ENCODE measurements around the gene SRRM3. TPM values are rescaled to one million over a fixed set of nuclear protein-coding genes. Genes with fewer than 3 reads are reported as not detected.
"Not testable (repeated sequence)": the region's sequence is repeated elsewhere in the genome, so short reads cannot be mapped to it uniquely, and the experiment has no call there.

Gene SRRM3
- total and polyA plus RNA-seq, 3 donors from 2014 or later = 7.8 to 8.4 (median 8.3) TPM

DNA sequence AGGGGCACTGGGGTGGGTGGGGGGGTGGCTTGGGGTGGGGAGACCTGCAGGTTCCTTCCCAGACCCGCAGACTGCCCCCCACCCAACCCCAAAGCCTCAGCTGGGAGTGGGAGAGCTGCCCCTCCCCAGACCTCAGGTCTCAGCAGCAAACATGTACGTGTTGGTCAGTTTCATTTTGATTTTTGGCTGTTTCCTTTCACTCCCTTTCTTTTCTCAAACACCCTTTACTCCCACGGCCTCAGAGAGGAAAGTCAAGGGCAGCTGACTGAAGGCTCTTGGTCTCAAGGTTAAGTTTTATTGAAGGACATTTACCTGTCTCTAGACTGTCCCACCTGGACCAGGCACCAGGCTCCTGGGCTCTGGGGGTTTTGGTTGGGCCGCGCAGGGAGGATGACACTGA lies 66.7 kb downstream of the SRRM3 start:
- 29 to 38% methylated on average over 5 of the region's 5 CpGs for WGBS, 2 donors
- intact Hi-C loops (cut with DNase I; ENCODE audit: low total_unique reads) = no loop called here
- H3K36me3 ChIP-seq (ENCODE audit: low read depth, missing control alignments) = no peaks in the 10 kb centered on the region

DNA sequence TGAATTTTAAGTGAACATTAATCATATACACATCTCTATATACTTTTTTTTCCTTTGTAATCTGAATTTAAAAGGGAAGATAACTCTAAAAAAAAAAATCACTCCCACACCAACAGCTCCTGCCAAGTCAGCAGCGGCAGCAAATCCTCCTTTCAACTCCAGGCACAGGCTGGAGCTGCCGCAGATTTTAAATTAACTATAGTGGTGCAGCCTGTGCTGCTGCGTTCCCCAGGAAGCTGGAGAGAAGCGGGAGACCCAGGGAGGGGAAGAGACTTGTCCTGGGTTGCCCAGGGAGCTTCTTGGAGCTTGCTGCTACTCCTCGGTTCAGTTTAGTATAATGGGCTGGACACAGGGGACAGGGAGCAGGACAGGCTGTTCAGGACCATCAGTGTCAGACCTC lies 68.2 kb downstream of the SRRM3 start:
- Histone ChIP-seq H3K27ac (no peak overlapping the region), H3K4me3 (no peak overlapping the region), H3K27me3 (no peaks in the 10 kb centered on the region), H3K36me3 (ENCODE audit: low read depth, missing control alignments) (no peaks in the 10 kb centered on the region), H3K4me1 (peaks cover 6% of the 10 kb centered on the region), H3K9me3 (no peaks in the 10 kb centered on the region)
- TF ChIP-seq POLR2A (IDR thresholded peaks at IDR 0.05) = no peak
- TF ChIP-seq, protein P1, sequence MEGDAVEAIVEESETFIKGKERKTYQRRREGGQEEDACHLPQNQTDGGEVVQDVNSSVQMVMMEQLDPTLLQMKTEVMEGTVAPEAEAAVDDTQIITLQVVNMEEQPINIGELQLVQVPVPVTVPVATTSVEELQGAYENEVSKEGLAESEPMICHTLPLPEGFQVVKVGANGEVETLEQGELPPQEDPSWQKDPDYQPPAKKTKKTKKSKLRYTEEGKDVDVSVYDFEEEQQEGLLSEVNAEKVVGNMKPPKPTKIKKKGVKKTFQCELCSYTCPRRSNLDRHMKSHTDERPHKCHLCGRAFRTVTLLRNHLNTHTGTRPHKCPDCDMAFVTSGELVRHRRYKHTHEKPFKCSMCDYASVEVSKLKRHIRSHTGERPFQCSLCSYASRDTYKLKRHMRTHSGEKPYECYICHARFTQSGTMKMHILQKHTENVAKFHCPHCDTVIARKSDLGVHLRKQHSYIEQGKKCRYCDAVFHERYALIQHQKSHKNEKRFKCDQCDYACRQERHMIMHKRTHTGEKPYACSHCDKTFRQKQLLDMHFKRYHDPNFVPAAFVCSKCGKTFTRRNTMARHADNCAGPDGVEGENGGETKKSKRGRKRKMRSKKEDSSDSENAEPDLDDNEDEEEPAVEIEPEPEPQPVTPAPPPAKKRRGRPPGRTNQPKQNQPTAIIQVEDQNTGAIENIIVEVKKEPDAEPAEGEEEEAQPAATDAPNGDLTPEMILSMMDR (IDR thresholded peaks at IDR 0.05) = no peak
- no peak for DNase-seq
- intact Hi-C loops (cut with DNase I; ENCODE audit: low total_unique reads) = loop anchor here (10.0 kb wide), 1 partner anchor 95 kb away; no protein-coding TSS in a partner anchor
- WGBS, 2 donors = 23 to 39% methylated on average over 5 of the region's 5 CpGs

More for the DNA sequence above, 66.7 kb downstream of the SRRM3 start:
- Histone ChIP-seq H3K27me3 (no peaks in the 10 kb centered on the region), H3K9me3 (no peaks in the 10 kb centered on the region), H3K4me3 (no peak overlapping the region), H3K4me1 (peaks cover 6% of the 10 kb centered on the region), H3K27ac (no peak overlapping the region)
- no peak for TF ChIP-seq POLR2A (IDR thresholded peaks at IDR 0.05)
- TF ChIP-seq, protein P1 (IDR thresholded peaks at IDR 0.05) = no peak
- DNase-seq = no peak

GRCh38 chr7:76271384-76271783 lies 69.7 kb downstream of the SRRM3 start:
- H3K36me3 ChIP-seq (ENCODE audit: low read depth, missing control alignments); H3K27me3 ChIP-seq; H3K4me1 ChIP-seq; H3K4me3 ChIP-seq; H3K9me3 ChIP-seq; H3K27ac ChIP-seq; DNase-seq: not testable (repeated sequence)
- intact Hi-C loops (cut with DNase I; ENCODE audit: low total_unique reads) = loop anchor here (10.0 kb wide), 1 partner anchor 97 kb away; no protein-coding TSS in a partner anchor
- 85 to 87% methylated on average over 2 of the region's 2 CpGs for WGBS, 2 donors

GRCh38 chr7:76272142-76272541 lies 70.4 kb downstream of the SRRM3 start:
- no peak for DNase-seq
- 94 to 97% methylated on average over 6 of the region's 6 CpGs for WGBS, 2 donors
- Histone ChIP-seq H3K27me3 (no peaks in the 10 kb centered on the region), H3K27ac (no peak overlapping the region), H3K36me3 (ENCODE audit: low read depth, missing control alignments) (no peaks in the 10 kb centered on the region), H3K9me3 (no peaks in the 10 kb centered on the region), H3K4me3 (no peak overlapping the region), H3K4me1 (peaks cover 6% of the 10 kb centered on the region)
- TF ChIP-seq, protein P1 (IDR thresholded peaks at IDR 0.05) = no peak
- intact Hi-C loops (cut with DNase I; ENCODE audit: low total_unique reads) = loop anchor here (10.0 kb wide), 1 partner anchor 97 kb away; no protein-coding TSS in a partner anchor

DNA sequence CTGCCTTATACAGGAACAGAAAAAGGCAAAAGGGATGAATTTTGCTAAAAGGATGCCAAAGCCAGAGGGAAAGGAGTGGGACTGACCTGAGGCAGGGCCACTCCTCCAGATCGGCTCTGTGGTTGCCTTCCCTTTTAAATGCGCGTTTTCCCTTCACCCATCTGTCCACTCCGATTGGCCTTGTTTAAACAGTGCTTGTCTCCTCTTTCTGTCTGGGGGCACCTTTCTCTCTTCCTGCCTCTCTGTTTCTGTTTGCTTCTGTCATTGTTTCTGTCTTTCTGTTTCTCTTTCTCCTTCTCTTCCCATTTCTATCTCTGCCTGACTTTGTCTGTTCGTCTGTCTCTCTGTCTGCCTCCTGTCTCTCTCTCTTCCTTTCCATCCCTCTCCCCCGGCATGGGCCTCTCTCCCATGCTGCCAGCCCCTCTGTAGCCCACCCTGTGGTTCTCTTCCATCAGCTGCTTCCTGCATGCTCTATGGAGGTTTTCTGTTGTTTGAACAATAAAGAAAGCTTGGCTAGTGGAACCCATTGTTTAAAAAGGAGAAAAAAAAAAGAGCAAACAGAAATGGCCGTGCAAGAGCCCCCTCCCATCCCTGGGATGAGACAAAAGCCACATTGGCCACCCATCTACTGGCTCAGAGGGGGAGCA lies 71.3 kb downstream of the SRRM3 start:
- TF ChIP-seq, protein P1 (IDR thresholded peaks at IDR 0.05) = no peak
- no peak for TF ChIP-seq POLR2A (IDR thresholded peaks at IDR 0.05)
- Histone ChIP-seq H3K4me1 (peaks cover 4% of the 10 kb centered on the region), H3K27ac (no peak overlapping the region), H3K9me3 (no peaks in the 10 kb centered on the region), H3K27me3 (no peaks in the 10 kb centered on the region), H3K36me3 (ENCODE audit: low read depth, missing control alignments) (no peaks in the 10 kb centered on the region), H3K4me3 (no peak overlapping the region)
- intact Hi-C loops (cut with DNase I; ENCODE audit: low total_unique reads) = loop anchor here (10.0 kb wide), 1 partner anchor 98 kb away; no protein-coding TSS in a partner anchor
- DNase-seq = no peak
- WGBS, 2 donors = 52 to 55% methylated on average over 7 of the region's 7 CpGs
